Breast epithelium (tissue), 3 donors: ENCODE data around the gene PIK3R1.

ENCODE experiments used
- POLR2A ChIP-seq: fragments of 450-650 bp; IDR thresholded peaks from one replicate; pipeline ENCODE4 v1.6.1; 2016; ENCODE audit warnings: antibody characterized with exemption, mild to moderate bottlenecking, moderate library complexity
- TF ChIP-seq, protein P1 (sequence below), 3 donors: fragments of 450-650 bp; IDR thresholded peaks; one replicate each; pipeline ENCODE4 v1.5.1; 2016 to 2017; ENCODE audit warnings: antibody characterized with exemption in 3 of 3, mild to moderate bottlenecking in 3 of 3, moderate library complexity in 3 of 3

DNA sequence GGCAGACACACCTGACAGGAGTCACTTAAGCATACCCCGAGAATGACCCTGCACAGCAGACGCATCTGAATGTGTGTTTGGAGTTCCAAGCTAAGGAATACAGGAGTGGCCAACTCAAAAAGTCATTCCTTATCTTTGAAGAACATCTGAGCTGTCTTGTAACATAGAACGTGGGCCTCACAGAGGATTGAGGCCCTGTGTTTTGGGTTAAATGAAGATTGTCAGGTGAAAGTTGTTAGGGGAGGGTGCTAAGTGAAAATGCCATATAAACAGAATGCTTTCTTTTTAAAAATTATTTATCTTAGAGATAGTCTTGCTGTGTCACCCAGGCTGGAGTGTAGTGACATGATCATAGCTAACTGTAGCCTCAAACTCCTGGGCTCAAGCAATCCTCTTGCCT, 100.9 kb downstream of the PIK3R1 start:
- TF ChIP-seq, protein P1, sequence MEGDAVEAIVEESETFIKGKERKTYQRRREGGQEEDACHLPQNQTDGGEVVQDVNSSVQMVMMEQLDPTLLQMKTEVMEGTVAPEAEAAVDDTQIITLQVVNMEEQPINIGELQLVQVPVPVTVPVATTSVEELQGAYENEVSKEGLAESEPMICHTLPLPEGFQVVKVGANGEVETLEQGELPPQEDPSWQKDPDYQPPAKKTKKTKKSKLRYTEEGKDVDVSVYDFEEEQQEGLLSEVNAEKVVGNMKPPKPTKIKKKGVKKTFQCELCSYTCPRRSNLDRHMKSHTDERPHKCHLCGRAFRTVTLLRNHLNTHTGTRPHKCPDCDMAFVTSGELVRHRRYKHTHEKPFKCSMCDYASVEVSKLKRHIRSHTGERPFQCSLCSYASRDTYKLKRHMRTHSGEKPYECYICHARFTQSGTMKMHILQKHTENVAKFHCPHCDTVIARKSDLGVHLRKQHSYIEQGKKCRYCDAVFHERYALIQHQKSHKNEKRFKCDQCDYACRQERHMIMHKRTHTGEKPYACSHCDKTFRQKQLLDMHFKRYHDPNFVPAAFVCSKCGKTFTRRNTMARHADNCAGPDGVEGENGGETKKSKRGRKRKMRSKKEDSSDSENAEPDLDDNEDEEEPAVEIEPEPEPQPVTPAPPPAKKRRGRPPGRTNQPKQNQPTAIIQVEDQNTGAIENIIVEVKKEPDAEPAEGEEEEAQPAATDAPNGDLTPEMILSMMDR (IDR thresholded peaks at IDR 0.05) = no peak
- no peak for TF ChIP-seq POLR2A
